Measurements from ENCODE around the gene TIGD7. TPM values are rescaled to one million over a fixed set of nuclear protein-coding genes. Genes with fewer than 3 reads are reported as not detected.

The TIGD7 gene
- total RNA-seq, 1 donor from 2014 or later = 7.1 TPM

- TF ChIP-seq CTCF (IDR thresholded peaks at IDR 0.05) = no peak
- Mint-ChIP-seq H3K9me3 (ENCODE audit: low read depth) (no peaks in the 10 kb centered on the region), H3K27ac (ENCODE audit: unreplicated experiment) (no peak overlapping the region), H3K4me3 (ENCODE audit: unreplicated experiment) (no peak overlapping the region), H3K36me3 (ENCODE audit: low read depth) (no peaks in the 10 kb centered on the region), H3K27me3 (ENCODE audit: low read depth) (peaks cover 10% of the 10 kb centered on the region), H3K4me1 (ENCODE audit: low read depth) (no peaks in the 10 kb centered on the region)
- no peak for DNase-seq (ENCODE audit: low spot score)
Measured at GRCh38 chr16:3249020-3249419, 56.2 kb downstream of the TIGD7 start.

Other genes starting within 250 kb of the TIGD7 start
- gene IL32, start 239.8 kb downstream of the TIGD7 start, total RNA-seq = 7.3 to 21.0 TPM (median 17.8 TPM) in 3 replicates
- gene ZSCAN10, start 206.1 kb downstream of the TIGD7 start, total RNA-seq = not detected in 3 replicates
- gene ZNF205, start 192.8 kb downstream of the TIGD7 start, total RNA-seq = 12.9 to 13.7 TPM (median 13.2 TPM) in 3 replicates
- 10.6 to 13.0 TPM (median 10.8 TPM) in 3 replicates for gene ZNF213, start 170.4 kb downstream of the TIGD7 start, total RNA-seq
- gene OR1F1, start 117.2 kb downstream of the TIGD7 start, total RNA-seq = 0.37 to 0.38 TPM in 2 of 3 replicates, not detected in the other
- gene ZNF200, start 70.3 kb downstream of the TIGD7 start, total RNA-seq = 6.6 to 7.8 TPM (median 7.6 TPM) in 3 replicates
- not detected in 3 replicates for gene MEFV, start 48.8 kb downstream of the TIGD7 start, total RNA-seq
- gene ZNF263, start 21.9 kb downstream of the TIGD7 start, total RNA-seq = 22.9 to 28.2 TPM (median 24.6 TPM) in 3 replicates
- 20.9 to 22.0 TPM (median 21.6 TPM) in 3 replicates for gene ZNF75A, start 67 bp upstream of the TIGD7 start, total RNA-seq
- gene OR2C1, start 50.5 kb upstream of the TIGD7 start, total RNA-seq = not detected in 3 replicates
- 11.3 to 13.4 TPM (median 13.3 TPM) in 3 replicates for gene ZSCAN32, start 95.6 kb upstream of the TIGD7 start, total RNA-seq
- 8.7 to 13.8 TPM (median 10.6 TPM) in 3 replicates for gene ZNF174, start 95.8 kb upstream of the TIGD7 start, total RNA-seq
- 2.0 to 2.7 TPM (median 2.5 TPM) in 3 replicates for gene ZNF597, start 138.1 kb upstream of the TIGD7 start, total RNA-seq
- gene NAA60, start 138.2 kb upstream of the TIGD7 start, total RNA-seq = 46.5 to 51.1 TPM (median 47.2 TPM) in 3 replicates
- gene C16orf90, start 190.1 kb upstream of the TIGD7 start, total RNA-seq = not detected in 3 replicates
- gene CLUAP1, start 195.6 kb upstream of the TIGD7 start, total RNA-seq = 19.3 to 21.8 TPM (median 20.6 TPM) in 3 replicates